ENCODE measurements around the gene PRRG2.

Gene PRRG2

GRCh38 chr19:49590071-49590970 lies 9.2 kb downstream of the PRRG2 start:
- DNase-seq, result peak; percentile 98

GRCh38 chr19:49590971-49591730 lies 10.0 kb downstream of the PRRG2 start, which contains the start of gene PRR12:
PRR12 (plus strand) TSS chr19:49591182; CDS start chr19:49591655, 473 bp downstream.
- DNase-seq, result peak; percentile 84

GRCh38 chr19:49591731-49592485 lies 10.8 kb downstream of the PRRG2 start:
- peak; percentile 46 for DNase-seq

- peak; percentile 16 for DNase-seq
Measured at GRCh38 chr19:49592486-49593232, 11.5 kb downstream of the PRRG2 start.

GRCh38 chr19:49593233-49594113 lies 12.4 kb downstream of the PRRG2 start:
- DNase-seq, result peak; percentile 95

- DNase-seq, result no peak
Measured at GRCh38 chr19:49594157-49594992, 13.3 kb downstream of the PRRG2 start.

- DNase-seq, result no peak
Measured at GRCh38 chr19:49594993-49595818, 14.1 kb downstream of the PRRG2 start.

- DNase-seq, result no peak
Measured at GRCh38 chr19:49595819-49596404, 14.8 kb downstream of the PRRG2 start.

- DNase-seq, result no peak
Measured at GRCh38 chr19:49596407-49596806, 15.3 kb downstream of the PRRG2 start.

GRCh38 chr19:49596954-49597702 lies 16.0 kb downstream of the PRRG2 start:
- DNase-seq, result no peak

- DNase-seq, result no peak
Measured at GRCh38 chr19:49597703-49597974, 16.5 kb downstream of the PRRG2 start.

GRCh38 chr19:49599378-49600295 lies 18.5 kb downstream of the PRRG2 start:
- no peak for DNase-seq

GRCh38 chr19:49601482-49602038 lies 20.4 kb downstream of the PRRG2 start:
- DNase-seq, result no peak

- DNase-seq, result no peak
Measured at GRCh38 chr19:49602806-49603205, 21.7 kb downstream of the PRRG2 start.

GRCh38 chr19:49605605-49606004 lies 24.5 kb downstream of the PRRG2 start:
- no peak for DNase-seq

GRCh38 chr19:49609499-49610092 lies 28.5 kb downstream of the PRRG2 start:
- no peak for DNase-seq

- DNase-seq, result no peak
Measured at GRCh38 chr19:49613374-49613773, 32.3 kb downstream of the PRRG2 start.
